Measurements from ENCODE around the gene SUSD3. TPM values are rescaled to one million over a fixed set of nuclear protein-coding genes. Genes with fewer than 3 reads are reported as not detected.

The SUSD3 gene
- total RNA-seq, 1 donor from 2014 or later, result 1.2 TPM

DNA sequence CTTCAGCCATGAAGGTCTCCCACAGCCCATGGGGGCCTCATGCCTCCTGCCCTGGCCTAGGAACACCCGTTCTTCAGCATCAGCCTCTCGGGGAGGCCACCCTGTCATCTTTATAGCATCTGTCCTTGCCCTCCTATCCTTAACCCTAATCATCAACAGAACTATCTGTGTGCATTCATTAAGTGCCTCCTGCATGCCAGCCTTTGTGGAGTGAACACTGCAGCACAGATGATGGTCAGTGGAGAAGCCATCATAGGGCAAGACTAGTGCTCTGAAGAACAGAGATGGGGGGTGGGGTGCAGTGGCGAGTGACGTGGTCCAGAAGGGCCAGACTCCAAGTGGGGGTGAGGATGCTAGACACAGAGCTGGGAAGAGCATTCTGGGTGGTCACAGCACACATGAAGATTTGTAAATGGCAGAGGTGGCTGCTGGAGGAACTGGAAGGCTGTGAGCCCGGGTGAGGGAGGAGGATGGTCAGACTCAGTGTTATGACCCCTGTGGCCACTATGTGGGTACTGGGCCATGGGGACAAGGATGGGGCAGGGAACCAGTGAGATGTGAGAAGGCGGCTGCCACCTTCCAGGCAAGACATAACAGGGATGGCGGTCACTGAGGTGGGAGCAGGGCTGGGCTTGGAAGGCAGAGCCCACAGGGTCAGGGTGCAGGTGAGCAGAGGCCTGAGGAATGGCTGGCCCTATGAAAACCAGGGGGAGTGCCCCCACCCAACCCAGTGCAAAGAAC, 33.9 kb downstream of the SUSD3 start:
- no peak overlapping the region for H3K4me3 Mint-ChIP-seq (ENCODE audit: unreplicated experiment)
- TF ChIP-seq, protein P1, sequence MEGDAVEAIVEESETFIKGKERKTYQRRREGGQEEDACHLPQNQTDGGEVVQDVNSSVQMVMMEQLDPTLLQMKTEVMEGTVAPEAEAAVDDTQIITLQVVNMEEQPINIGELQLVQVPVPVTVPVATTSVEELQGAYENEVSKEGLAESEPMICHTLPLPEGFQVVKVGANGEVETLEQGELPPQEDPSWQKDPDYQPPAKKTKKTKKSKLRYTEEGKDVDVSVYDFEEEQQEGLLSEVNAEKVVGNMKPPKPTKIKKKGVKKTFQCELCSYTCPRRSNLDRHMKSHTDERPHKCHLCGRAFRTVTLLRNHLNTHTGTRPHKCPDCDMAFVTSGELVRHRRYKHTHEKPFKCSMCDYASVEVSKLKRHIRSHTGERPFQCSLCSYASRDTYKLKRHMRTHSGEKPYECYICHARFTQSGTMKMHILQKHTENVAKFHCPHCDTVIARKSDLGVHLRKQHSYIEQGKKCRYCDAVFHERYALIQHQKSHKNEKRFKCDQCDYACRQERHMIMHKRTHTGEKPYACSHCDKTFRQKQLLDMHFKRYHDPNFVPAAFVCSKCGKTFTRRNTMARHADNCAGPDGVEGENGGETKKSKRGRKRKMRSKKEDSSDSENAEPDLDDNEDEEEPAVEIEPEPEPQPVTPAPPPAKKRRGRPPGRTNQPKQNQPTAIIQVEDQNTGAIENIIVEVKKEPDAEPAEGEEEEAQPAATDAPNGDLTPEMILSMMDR (IDR thresholded peaks at IDR 0.05; ENCODE audit: unreplicated experiment), result no peak
- H3K27me3 Mint-ChIP-seq (ENCODE audit: unreplicated experiment), result peaks cover 18% of the 10 kb centered on the region
- H3K4me1 Mint-ChIP-seq (ENCODE audit: unreplicated experiment), result peaks cover 17% of the 10 kb centered on the region
- no peak overlapping the region for H3K27ac Mint-ChIP-seq (ENCODE audit: unreplicated experiment)
- H3K9me3 Mint-ChIP-seq (ENCODE audit: unreplicated experiment), result no peaks in the 10 kb centered on the region
- DNase-seq (ENCODE audit: low spot score), result no peak
- H3K36me3 Mint-ChIP-seq (ENCODE audit: low read depth, unreplicated experiment), result peaks cover 4% of the 10 kb centered on the region

DNA sequence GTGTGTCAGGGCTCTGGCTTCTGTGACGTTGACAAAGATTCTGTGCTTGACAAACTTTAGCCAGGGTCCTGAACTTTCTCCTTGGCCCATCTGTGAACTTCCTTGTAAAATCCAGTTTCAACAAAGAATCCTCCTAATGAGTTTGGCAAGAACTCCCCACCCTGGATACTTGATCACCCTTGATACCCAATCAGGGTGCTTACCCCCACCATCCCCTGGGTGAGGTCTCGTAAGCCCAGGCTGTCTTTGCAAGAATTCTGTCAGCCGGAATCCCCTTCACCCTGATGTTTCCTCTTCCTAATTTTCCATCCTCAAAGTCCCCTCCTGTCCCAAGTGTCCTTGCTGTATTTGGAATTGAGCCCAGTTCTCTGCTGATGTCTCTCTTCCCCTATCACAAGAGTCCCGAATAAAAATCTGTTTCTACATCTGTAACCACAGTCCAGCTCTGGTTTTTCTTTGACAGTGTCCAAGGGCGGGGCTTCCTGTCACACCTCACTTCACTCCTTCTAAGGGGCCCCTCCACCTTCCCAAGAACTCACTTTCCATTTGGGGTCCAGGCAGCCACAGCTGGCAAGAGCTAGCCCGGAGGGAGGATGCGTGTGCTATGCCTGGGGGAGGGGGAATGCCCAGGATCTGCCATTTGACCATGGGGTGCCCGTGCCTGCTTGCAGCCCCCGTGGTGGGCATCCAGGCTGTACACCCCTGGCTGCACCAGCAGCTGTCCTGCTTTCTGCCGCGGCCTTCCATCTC, 34.8 kb downstream of the SUSD3 start:
- H3K4me1 Mint-ChIP-seq (ENCODE audit: unreplicated experiment), result peaks cover 18% of the 10 kb centered on the region
- H3K36me3 Mint-ChIP-seq (ENCODE audit: low read depth, unreplicated experiment), result peaks cover 4% of the 10 kb centered on the region
- H3K4me3 Mint-ChIP-seq (ENCODE audit: unreplicated experiment), result no peak overlapping the region
- H3K27ac Mint-ChIP-seq (ENCODE audit: unreplicated experiment), result peak overlapping the region; percentile 64
- no peaks in the 10 kb centered on the region for H3K9me3 Mint-ChIP-seq (ENCODE audit: unreplicated experiment)
- H3K27me3 Mint-ChIP-seq (ENCODE audit: unreplicated experiment), result peaks cover 18% of the 10 kb centered on the region
- no peak for DNase-seq (ENCODE audit: low spot score)
- TF ChIP-seq, protein P1 (IDR thresholded peaks at IDR 0.05; ENCODE audit: unreplicated experiment), result no peak

DNA sequence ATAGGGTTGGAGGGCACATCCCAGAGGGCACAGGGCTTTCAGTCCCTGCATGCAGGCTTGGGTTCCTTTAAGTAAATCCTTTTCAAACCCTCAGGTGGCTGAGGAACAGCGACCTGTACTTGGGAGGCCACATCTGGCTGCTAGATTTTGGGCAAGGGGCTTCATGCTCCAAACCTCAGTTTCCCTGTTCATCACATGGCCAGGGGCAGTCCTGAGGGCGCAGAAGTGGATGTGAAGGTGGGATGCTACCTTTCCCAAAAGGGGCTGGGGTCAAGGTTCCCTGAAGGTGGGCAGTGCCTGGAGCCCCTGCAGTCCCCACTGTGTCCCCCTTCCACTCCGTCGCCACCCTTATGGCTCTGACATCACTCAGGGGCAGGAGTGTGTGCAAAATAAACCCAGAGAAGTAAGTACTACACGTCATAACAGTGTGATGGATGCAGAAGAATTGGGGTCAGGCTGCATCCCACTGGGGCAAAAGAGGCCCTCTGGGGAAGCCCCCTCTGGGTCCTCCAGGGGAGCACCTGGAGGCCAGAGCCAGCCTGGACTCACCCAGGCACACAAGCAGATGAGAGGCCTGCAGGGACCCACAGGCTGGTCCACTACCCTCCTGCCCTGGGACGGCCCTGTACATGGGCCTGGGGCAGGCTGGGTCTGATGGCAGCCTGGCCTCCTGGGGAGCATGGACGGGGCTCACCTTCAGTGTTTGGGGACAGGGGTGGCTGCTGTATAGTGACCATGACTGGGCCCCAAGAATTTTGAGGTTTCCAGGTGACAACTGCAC, 35.6 kb downstream of the SUSD3 start:
- peak overlapping the region; percentile 87 for H3K4me3 Mint-ChIP-seq (ENCODE audit: unreplicated experiment)
- H3K27me3 Mint-ChIP-seq (ENCODE audit: unreplicated experiment), result peaks cover 18% of the 10 kb centered on the region
- no peaks in the 10 kb centered on the region for H3K9me3 Mint-ChIP-seq (ENCODE audit: unreplicated experiment)
- DNase-seq (ENCODE audit: low spot score), result no peak
- H3K36me3 Mint-ChIP-seq (ENCODE audit: low read depth, unreplicated experiment), result peaks cover 4% of the 10 kb centered on the region
- H3K4me1 Mint-ChIP-seq (ENCODE audit: unreplicated experiment), result peaks cover 18% of the 10 kb centered on the region
- peak overlapping the region; percentile 77 for H3K27ac Mint-ChIP-seq (ENCODE audit: unreplicated experiment)
- TF ChIP-seq, protein P1 (IDR thresholded peaks at IDR 0.05; ENCODE audit: unreplicated experiment), result no peak

DNA sequence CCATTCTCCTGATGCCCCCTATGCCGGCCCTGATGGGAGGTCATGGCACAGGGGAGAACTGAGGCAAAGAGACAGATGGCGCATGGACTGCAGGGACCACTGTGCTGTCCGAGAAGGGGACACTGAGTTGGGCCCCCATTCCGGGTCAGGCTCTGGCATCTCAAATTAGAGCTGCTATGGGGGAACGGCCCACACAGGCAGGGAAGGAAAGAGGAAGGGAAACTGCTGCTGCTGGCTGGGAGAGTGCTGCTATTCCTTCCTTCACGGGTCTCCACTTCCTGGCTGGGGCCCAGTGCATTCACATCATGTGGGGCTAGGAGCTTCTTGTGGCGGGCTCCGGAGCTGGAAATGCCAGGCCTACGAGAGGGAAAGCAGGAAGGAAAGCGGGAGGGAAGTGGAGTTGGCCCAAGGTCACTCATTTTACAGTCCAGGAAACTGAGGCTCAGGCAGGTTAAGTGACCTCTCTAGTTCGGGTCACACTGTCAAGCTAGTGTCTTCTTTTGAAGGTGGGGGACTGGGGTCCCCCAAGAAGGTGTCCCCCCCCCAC, 36.2 kb downstream of the SUSD3 start:
- TF ChIP-seq, protein P1 (IDR thresholded peaks at IDR 0.05; ENCODE audit: unreplicated experiment), result no peak
- H3K36me3 Mint-ChIP-seq (ENCODE audit: low read depth, unreplicated experiment), result peaks cover 4% of the 10 kb centered on the region
- peak overlapping the region; percentile 90 for H3K27ac Mint-ChIP-seq (ENCODE audit: unreplicated experiment)
- H3K27me3 Mint-ChIP-seq (ENCODE audit: unreplicated experiment), result peaks cover 18% of the 10 kb centered on the region
- DNase-seq (ENCODE audit: low spot score), result peak; percentile 47
- peak overlapping the region; percentile 87 for H3K4me3 Mint-ChIP-seq (ENCODE audit: unreplicated experiment)
- H3K4me1 Mint-ChIP-seq (ENCODE audit: unreplicated experiment), result peaks cover 18% of the 10 kb centered on the region
- H3K9me3 Mint-ChIP-seq (ENCODE audit: unreplicated experiment), result no peaks in the 10 kb centered on the region
